IPS DF 19.7 (cell line): Measurements from ENCODE around the gene RABGEF1.
"Not testable (repeated sequence)": the region's sequence is repeated elsewhere in the genome, so short reads cannot be mapped to it uniquely, and the experiment has no call there.

Experiments
- DNase-seq: peaks from one replicate; pipeline ENCODE4 v3.0.0-alpha.2; 2013; ENCODE audit warnings: low read depth, low spot score

RABGEF1 gene

GRCh38 chr7:66810716-66811115, 70.2 kb downstream of the RABGEF1 start:
- DNase-seq = no peak

GRCh38 chr7:66815186-66815875, 74.8 kb downstream of the RABGEF1 start:
- DNase-seq = not testable (repeated sequence)

GRCh38 chr7:66815951-66816350, 75.4 kb downstream of the RABGEF1 start:
- no peak for DNase-seq

DNA sequence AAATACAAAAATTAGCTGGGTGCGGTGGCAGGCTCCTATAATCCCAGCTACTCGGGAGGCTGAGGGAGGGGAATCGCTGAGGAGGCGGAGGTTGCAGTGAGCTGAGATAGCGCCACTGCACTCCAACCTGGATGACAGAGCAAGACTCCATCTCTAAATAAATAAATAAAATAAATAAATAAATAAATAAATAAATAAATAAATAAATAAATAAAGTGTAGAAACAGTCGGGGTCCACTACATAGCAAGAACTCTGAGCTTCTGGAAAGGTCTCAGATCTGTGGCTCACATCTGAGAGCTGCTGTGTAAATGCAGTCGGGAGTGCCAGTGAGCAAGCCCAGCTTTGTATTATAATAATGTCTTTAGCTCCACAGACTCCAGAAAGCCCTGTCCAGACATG, 76.1 kb downstream of the RABGEF1 start:
- DNase-seq = not testable (repeated sequence)

DNA sequence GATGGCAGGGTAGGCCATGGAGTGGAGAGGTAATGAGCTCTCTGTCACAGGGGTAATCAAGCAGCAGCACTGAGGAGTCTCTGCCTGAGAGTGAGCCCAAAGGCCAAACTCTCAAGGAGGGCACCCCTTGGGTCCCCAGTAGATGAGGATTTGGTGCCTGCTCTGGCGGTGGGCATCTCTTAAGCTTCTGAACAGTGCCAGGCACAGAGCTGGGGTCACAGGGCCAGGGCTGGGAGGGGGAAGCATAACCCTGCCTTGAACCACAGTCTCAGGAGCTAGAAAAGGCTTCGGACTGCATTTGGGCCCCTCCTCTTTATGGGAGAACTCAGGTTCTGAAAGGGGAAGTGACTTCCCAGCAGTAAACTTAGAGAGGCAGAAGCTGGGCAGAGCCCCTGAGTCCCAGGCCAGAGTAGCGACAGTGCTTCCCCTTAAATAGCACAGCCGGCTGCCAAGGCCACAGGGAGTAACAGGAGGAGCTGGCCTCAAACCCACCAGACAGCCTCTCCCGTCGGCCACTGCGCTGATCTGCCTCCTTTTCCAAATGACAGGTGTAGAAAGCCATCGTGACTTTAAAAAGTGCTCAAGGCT, 76.8 kb downstream of the RABGEF1 start:
- not testable (repeated sequence) for DNase-seq

GRCh38 chr7:66817956-66818355, 77.4 kb downstream of the RABGEF1 start:
- DNase-seq = not testable (repeated sequence)

- DNase-seq = no peak
These were observed 83.5 kb downstream of the RABGEF1 start for GRCh38 chr7:66824041-66824440.

- not testable (repeated sequence) for DNase-seq
These were observed 85.0 kb downstream of the RABGEF1 start for GRCh38 chr7:66825538-66825937.

DNA sequence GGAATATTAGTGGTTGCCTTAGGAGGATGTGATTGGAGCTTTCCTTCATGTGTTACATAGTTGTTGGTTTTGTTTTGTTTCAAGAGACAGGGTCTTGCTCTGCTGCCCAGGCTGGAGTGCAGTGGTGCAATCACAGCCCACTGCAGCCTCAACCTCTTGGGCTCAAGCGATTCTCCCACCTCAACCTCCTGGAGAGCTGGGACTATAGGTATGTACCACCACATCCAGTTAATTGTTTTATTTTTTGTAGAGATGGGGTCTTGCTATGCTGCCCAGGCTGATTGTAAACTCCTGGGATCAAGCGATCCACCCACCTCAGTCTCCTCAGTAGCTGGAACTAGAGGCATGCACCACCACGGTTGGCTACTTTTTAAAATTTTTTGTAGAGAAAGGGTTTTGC, 86.1 kb downstream of the RABGEF1 start:
- no peak for DNase-seq

DNA sequence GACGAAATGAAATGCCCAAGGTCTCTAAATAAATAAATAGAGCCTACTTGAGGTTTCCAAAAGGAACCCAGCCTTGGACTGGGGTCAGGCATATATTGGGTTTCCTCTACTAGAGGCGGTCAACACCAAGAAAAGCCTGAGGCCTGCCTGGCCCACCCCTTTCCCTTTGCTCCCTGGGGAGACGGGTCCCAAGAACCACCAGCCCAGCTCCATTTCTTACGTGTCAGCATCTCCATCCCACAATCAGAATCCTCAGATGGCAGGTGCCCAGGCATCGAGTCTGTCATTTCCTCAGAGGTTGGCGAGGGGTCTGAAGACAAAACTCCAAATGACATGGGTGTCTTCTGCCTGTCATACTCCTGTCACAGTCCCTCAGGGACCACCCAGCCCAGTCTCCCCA, 90.4 kb downstream of the RABGEF1 start:
- not testable (repeated sequence) for DNase-seq

DNA sequence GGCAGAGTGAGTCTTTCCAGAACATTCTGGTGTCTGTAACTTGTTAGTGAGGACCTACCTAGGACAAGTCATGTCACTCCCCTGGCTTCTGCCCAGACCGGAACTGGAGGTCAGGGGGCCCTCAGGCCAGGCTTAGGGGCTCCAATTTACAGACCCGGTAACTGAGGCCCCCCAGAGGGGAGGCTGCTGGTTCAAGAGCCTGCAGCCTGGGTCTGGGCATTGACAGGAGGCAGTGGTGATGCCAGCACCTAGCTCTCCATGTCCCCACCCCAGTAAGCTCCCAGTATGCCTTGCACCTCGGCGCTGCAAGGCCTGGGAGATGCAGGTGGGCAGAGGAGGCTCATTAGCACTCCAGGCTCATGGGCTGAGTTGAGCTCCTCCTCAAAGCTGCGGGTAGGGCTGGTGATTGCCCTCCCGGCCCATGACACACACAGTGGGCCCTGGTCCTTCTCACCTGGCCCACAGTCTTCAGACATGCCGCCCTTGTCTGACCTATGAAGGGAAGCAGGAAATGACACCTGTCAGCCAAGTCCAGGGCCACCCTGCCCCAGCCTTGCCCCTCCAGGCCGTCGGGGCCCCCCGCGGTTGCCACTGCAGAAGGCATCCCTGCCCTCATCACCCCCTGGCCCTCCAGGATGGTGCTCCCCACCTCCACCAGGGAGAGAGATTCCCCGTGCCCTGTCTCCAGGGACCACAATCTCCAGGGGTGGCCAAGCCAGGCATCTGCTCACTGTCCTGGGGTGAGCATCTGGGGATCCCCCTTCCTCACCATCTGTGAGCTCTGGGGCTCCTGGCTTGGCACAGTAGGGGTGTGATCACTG, 92.2 kb downstream of the RABGEF1 start:
- DNase-seq = no peak

- DNase-seq = no peak
These were observed 96.5 kb downstream of the RABGEF1 start for GRCh38 chr7:66837007-66837406.

- no peak for DNase-seq
These were observed 97.1 kb downstream of the RABGEF1 start for GRCh38 chr7:66837661-66838060.

DNA sequence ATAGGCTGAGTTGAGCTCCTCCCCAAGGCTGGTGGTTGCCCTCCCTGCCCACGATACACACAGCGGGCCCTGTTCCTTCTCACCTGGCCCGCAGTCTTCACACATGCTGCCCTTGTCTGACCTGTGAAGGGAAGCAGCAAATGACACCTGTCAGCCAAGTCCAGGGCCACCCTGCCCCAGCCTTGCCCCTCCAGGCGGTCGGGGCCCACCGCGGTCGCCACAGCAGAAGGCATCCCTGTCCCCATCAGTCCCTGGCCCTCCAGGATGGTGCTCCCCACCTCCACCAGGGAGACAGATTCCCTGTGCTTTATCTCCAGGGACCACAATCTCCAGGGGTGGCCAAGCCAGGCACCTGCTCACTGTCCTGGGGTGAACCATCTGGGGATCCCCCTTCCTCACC, 99.3 kb downstream of the RABGEF1 start:
- no peak for DNase-seq

- DNase-seq = no peak
These were observed 99.8 kb downstream of the RABGEF1 start for GRCh38 chr7:66840316-66840715.

DNA sequence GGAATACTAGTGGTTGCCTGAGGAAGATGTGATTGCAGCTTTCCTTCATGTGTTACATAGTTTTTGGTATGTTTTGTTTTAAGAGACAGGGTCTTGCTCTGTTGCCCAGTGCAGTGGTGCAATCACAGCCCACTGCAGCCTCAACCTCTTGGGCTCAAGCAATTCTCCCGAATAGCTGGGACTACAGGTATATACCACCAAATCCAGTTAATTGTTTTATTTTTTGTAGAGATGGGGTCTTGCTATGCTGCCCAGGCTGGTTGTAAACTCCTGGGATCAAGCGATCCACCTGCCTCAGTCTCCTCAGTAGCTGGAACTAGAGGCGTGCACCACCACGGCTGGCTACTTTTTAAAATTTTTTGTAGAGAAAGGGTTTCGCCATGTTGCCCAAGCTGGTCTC, 101.4 kb downstream of the RABGEF1 start:
- no peak for DNase-seq

GRCh38 chr7:66843492-66843891, 103.0 kb downstream of the RABGEF1 start:
- DNase-seq = not testable (repeated sequence)

DNA sequence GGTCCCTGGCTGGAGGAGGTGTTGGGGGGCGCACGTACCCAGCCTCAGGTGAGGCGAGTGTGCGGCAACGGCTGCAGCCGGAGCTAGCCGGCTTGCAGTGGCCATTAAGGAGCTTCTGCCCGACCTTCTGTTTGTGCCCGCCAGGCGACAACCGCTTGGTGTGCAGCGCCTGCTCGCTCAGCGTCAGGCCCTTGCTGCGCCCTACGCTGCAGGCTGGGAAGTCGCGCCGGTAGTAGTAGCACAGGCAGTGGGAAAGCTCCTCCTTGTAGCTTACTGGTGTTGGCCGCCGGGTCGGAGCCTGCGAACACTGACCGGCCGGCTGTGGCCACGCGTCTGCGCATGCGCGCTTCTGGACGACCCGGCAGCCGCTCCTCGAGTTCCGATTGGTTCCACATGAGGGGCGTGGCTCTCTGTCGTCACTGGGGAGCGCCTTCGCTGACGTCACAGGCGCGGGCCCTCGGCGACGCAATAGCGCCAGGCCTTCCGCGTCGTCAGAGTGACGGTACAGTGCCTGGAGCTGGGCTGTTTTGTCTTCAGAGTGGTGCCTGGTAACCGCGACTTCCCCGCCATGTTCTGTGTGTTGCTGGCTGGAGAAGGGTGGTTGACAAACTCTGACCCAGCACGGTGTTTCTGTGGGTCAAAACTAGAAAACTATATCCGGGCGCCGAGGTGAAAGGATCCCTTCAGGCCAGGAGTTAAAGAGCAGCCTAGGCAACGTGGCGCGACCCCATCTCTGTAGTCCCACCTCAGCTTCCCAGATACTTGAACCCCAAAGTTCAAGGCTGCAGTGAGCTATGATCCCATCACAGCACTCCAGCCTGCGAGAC, 104.2 kb downstream of the RABGEF1 start:
- DNase-seq = no peak

DNA sequence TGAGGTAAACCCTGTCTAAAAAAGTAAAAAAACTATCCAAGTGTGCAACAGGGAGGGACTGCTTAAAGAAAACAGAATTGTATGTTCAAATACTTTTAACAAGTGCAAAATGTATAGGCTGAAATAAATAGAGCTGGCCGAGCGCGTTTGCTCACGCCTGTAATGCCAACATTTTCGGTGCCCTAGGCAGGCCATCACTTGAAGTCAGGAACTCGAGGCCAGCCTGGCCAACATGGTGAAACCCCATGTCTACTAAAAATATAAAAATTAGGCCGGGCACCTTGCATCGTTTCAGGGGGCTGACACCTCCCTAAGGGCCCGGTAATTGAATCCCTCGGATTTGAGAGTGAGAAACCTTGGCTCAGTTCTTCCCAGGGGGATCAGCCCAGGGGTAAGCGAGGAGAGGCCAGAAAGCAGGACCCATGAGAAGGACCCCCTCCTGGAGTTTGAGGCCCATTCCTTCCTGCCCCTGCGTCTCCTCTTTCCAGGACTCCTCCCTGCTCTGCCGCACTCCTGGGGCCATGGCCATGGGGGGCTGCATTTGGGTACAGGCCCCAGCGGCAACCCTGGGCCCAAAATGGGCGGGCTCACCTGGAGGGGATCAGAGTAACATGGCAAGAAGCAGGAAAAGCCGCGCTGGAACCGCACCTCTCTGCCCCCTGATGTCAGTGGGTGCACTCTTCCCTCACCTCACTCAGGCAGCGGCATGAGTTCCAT, 105.0 kb downstream of the RABGEF1 start:
- DNase-seq = no peak

GRCh38 chr7:66846096-66846445, 105.5 kb downstream of the RABGEF1 start:
- DNase-seq = not testable (repeated sequence)

DNA sequence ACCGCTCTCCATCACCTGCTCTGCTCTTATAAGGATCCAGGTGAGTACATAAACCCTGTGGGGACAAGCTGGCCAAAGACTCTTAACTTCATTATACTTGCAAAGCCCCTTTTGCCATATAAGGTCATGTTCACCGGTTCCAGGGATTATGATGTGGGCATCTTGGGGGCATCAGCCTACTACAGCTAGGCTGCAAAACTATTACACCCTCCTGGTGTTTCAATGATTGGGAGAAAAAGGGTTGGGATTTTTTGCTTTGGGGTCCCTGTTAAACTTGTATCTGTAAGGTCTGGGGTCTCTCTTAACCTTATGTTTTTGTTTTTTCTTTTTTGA, 107.0 kb downstream of the RABGEF1 start:
- DNase-seq = not testable (repeated sequence)
